ENCODE measurements around the gene B4GALNT2. TPM values are rescaled to one million over a fixed set of nuclear protein-coding genes. Genes with fewer than 3 reads are reported as not detected.

B4GALNT2 gene
- polyA plus RNA-seq, 1 experiment: 0.01 TPM

GRCh38 chr17:49210158-49211029 lies 77.8 kb downstream of the B4GALNT2 start, which contains the start of the genes ABI3 and GNGT2:
Gene ABI3, plus strand, starts transcription at chr17:49210707. Its CDS starts 18 bp downstream, at chr17:49210725.
Gene GNGT2, minus strand, starts transcription at chr17:49210574. Its CDS starts 3,152 bp downstream, at chr17:49207422.
- POLR2A ChIA-PET: no interaction called here

GRCh38 chr17:49213399-49213798 lies 80.8 kb downstream of the B4GALNT2 start:
- no peak overlapping the region for H3K4me3 ChIP-seq (ENCODE audit: low read depth, low read length)
- ChIA-PET CTCF (interaction anchor here (1.1 to 1.6 kb wide), 2 partner anchors 9 to 14 kb away, joined by 4 to 5 read pairs; no protein-coding TSS in a partner anchor), POLR2A (no interaction called here)
- TF ChIP-seq, protein P1, sequence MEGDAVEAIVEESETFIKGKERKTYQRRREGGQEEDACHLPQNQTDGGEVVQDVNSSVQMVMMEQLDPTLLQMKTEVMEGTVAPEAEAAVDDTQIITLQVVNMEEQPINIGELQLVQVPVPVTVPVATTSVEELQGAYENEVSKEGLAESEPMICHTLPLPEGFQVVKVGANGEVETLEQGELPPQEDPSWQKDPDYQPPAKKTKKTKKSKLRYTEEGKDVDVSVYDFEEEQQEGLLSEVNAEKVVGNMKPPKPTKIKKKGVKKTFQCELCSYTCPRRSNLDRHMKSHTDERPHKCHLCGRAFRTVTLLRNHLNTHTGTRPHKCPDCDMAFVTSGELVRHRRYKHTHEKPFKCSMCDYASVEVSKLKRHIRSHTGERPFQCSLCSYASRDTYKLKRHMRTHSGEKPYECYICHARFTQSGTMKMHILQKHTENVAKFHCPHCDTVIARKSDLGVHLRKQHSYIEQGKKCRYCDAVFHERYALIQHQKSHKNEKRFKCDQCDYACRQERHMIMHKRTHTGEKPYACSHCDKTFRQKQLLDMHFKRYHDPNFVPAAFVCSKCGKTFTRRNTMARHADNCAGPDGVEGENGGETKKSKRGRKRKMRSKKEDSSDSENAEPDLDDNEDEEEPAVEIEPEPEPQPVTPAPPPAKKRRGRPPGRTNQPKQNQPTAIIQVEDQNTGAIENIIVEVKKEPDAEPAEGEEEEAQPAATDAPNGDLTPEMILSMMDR (IDR thresholded peaks at IDR 0.05; ENCODE audit: low read depth, low read length): no peak
- no peaks in the 10 kb centered on the region for H3K9me3 ChIP-seq (ENCODE audit: control insufficient read depth, insufficient read depth, low read length)
- no peak for DNase-seq (ENCODE audit: low read depth, low spot score)
- H3K27ac ChIP-seq (ENCODE audit: low read depth, low read length): no peak overlapping the region
- H3K27me3 ChIP-seq (ENCODE audit: control insufficient read depth, insufficient read depth, low read length): peaks cover 4% of the 10 kb centered on the region

More at GRCh38 chr17:49210158-49211029, 77.8 kb downstream of the B4GALNT2 start, which contains the start of the genes ABI3 and GNGT2:
- H3K27ac ChIP-seq (ENCODE audit: low read depth, low read length): no peak within 1 kb of the TSS
- peaks cover 8% of the 10 kb centered on the region for H3K27me3 ChIP-seq (ENCODE audit: control insufficient read depth, insufficient read depth, low read length)
- no peak for DNase-seq (ENCODE audit: low read depth, low spot score)
- H3K9me3 ChIP-seq (ENCODE audit: control insufficient read depth, insufficient read depth, low read length): no peaks in the 10 kb centered on the region
- TF ChIP-seq, protein P1 (IDR thresholded peaks at IDR 0.05; ENCODE audit: low read depth, low read length): no peak
- CTCF ChIA-PET: interaction anchor here (1.2 to 2.9 kb wide), 2 partner anchors 17 to 30 kb away, joined by 3 to 10 read pairs; no protein-coding TSS in a partner anchor
- no peak within 1 kb of the TSS for H3K4me3 ChIP-seq (ENCODE audit: low read depth, low read length)

GRCh38 chr17:49213847-49214246 lies 81.3 kb downstream of the B4GALNT2 start:
- no peak overlapping the region for H3K27ac ChIP-seq (ENCODE audit: low read depth, low read length)
- H3K27me3 ChIP-seq (ENCODE audit: control insufficient read depth, insufficient read depth, low read length): peaks cover 4% of the 10 kb centered on the region
- H3K9me3 ChIP-seq (ENCODE audit: control insufficient read depth, insufficient read depth, low read length): no peaks in the 10 kb centered on the region
- H3K4me3 ChIP-seq (ENCODE audit: low read depth, low read length): no peak overlapping the region
- TF ChIP-seq, protein P1 (IDR thresholded peaks at IDR 0.05; ENCODE audit: low read depth, low read length): no peak
- DNase-seq (ENCODE audit: low read depth, low spot score): no peak
- ChIA-PET CTCF (interaction anchor here (1.6 kb wide), 1 partner anchor 13 kb away, joined by 5 read pairs; no protein-coding TSS in a partner anchor), POLR2A (no interaction called here)

DNA sequence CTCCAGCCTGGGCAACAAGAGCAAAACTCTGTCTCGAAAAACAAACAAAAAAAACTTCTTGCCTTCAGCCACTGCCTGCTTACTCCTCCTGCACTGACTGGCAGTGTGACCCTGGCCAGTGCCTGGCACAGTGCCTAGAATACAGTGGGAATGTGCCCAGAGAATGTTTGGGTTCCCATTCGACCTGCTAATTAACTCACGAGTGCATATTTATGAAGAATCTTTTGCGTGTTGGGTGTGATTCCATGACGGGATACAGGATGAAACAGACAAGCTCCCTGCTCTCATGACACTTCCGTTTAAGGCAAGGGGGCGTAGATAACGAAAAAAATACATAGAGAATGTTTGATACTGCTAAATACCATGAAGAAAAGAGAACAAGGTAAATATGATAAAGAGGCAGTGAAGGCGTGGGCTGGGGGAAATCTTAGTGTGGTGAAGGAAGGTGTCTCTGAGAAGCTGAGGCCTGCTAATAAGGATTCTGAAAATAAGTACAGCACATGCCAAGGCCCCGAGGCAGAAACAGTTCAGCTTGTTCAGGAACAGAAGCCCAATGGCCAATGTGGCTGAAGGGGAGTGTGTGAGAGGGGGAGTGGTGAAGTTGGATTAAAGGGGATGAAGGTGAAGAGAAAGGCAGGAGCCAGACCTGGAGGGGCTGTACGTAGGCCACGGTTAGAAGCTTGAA lies 82.2 kb downstream of the B4GALNT2 start:
- no peak overlapping the region for H3K27ac ChIP-seq (ENCODE audit: low read depth, low read length)
- no peaks in the 10 kb centered on the region; the same call in 1 of the 2 replicates for H3K9me3 ChIP-seq (ENCODE audit: control insufficient read depth, insufficient read depth, low read length)
- H3K4me3 ChIP-seq (ENCODE audit: low read depth, low read length): no peak overlapping the region
- ChIA-PET POLR2A (no interaction called here), CTCF (no interaction called here)
- TF ChIP-seq, protein P1 (IDR thresholded peaks at IDR 0.05; ENCODE audit: low read depth, low read length): no peak
- H3K27me3 ChIP-seq (ENCODE audit: control insufficient read depth, insufficient read depth, low read length): peaks cover 4% of the 10 kb centered on the region
- no peak for DNase-seq (ENCODE audit: low read depth, low spot score)

All from AG04450 (cell line).